HG02763 (cell line): Measurements from ENCODE around the gene RCOR1.
A peak's percentile ranks its signal among the peaks of the same experiment; 100 is the strongest.
"Not testable (repeated sequence)": the region's sequence is repeated elsewhere in the genome, so short reads cannot be mapped to it uniquely, and the experiment has no call there.

ENCODE experiments used
- ATAC-seq: cut with Tn5 transposase; IDR thresholded peaks from one replicate; pipeline ENCODE4 v1.9.1; 2021; ENCODE audit warnings: mild to moderate bottlenecking, moderate library complexity; ENCODE audit not compliant: unreplicated experiment

The RCOR1 gene

DNA sequence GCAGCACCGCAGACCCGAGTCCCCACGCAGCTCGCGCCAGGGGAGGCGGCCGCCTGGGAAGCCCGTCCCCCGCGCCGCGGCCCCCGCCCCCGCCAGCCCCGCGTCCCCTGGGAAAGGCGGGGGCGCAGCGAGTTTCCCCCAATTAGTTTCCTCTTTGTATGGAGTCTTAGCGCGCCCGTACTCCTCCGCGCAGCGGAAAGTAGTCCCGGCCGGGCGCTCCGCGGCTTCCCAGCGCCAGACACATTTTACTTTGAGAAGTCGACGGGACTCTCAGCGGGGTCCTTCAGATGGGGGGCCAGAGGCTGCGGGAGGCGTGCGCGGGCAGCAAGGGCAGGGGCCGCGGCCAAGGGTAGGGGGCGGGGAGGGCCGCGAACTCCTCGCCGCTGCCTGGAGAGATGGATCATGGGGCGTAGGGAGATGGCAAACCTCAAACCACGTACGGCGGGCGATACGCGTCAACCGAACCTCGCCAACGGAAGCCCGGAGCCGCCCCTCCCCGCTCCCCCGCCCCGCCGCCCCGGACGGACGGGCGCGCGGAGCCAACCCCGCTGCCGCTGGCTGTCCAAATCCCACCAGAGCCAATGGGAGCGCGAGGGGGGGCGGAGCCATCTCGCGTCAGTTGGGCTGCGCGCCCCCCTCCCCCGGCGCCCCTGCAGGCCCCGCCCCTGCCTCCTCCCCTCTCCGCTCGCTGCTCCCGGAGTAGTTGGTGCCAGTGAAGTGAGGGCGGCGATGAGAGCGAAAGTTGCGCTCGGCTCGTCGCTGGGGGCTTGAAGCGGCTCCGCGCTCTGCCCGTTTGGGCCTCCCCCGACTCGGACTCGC lies at the start of gene RCOR1:
TSS of gene RCOR1 (plus strand) at position 706 of the 819 bp plus-strand sequence. CDS start 238 bp downstream, outside the sequence.
- peak; percentile 67 for ATAC-seq

DNA sequence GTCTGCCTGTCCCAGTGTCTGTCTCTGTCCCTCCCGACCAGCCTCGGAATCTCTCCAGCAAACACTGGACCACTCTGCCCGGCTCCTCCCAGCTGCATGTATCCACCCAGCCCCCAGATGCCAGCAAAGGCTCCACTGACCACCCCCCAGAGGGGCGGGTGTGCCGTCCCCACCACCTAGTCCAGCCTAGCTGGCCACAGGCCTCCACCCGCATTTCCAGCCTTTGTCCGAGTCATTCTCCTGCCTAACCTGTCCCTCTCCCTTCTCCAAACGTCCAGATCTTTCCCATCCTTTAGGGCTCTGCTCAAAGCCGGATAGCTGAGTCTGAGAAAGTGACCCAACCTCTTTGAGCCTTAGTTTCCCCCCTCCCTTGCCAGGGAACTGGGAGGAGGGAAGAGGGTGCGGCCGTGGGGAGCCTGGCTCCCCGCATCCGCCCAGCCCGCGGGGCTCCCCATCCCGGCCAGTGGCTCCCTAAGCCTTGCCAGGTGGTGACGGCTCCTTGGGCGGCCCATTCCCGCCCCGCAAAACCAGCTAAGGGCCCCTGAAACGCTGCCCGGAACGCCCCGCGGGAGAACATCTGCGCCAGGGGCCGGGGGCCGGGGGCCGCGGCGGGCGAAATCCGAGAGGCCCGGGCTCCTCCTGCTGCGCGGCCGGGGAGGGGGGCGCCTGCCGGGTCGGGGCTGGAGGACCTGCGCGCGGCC lies 48.3 kb upstream of the RCOR1 start:
- no peak for ATAC-seq

DNA sequence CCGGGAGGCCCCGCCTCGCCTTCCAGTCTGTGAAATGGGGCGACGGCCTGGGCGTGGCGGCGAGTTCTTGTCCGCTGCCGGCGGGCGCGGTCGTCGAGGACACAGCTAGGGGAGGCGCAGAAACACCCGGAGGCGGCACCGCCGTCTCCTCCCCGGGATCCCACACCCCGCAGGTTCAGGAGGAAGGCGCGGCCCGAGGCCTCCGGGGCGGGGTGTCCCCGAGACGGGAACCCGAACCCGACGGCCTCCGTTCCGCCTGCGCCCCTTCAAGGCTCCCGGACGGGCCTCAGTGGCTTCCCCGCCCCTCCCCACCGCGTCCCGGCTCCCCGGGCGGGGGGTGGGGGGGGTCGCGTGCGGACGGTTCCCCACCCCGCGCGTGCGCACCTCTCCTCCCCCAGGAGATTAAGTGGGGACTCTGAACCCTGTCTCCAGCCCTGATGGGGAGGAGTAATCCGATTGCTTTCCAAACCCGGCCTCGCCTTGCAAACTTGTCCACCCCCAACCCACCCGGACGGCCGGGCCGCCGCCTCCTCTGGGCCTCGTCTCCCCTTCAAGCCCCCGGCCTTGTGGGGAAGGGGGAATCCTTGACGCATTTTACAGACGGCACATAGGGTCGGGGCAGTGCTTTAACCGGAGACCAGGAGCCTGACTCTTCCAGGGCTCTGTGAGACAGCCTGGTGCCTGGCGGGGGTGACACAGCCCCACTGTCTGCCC lies 47.5 kb upstream of the RCOR1 start:
- ATAC-seq: no peak

DNA sequence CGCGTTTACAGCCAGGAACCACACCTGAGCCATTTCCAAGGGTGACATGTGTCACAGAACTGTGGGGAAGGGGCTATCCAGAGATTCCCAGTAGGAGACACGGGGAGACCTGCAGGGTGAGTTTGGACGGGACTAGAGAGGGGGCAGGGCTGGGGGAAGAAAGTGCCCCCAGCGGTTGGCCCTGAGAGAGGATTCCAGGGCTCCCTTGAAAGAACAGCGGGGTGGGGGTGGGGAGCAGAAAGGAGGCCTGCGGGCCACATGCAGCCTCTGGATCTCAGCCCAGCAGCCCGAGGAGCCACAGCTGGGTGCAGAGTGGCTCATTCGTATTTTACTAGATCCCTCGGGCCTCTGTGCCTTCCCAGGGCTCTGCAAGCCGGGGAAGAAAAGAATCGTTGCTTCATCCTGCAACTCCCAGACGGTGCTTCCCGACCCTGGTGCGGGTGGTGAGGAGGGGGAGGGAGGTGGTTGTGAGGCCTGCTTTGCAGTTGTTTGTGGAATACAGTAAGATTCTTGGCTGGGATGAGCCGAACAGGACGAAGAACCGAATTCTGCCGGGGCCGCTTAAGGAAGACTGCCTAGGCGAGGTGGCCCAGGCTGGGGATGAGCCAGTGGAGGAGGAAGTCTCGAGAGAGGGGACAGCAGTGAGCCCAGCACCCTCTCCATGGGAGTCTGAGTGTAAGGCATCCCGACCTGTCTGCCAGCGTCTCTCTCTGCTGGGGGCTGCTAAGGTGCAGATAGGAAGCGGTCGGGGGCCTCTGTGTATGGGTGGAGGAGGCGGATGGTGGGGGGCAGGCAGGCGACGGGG lies 46.8 kb upstream of the RCOR1 start:
- no peak for ATAC-seq

DNA sequence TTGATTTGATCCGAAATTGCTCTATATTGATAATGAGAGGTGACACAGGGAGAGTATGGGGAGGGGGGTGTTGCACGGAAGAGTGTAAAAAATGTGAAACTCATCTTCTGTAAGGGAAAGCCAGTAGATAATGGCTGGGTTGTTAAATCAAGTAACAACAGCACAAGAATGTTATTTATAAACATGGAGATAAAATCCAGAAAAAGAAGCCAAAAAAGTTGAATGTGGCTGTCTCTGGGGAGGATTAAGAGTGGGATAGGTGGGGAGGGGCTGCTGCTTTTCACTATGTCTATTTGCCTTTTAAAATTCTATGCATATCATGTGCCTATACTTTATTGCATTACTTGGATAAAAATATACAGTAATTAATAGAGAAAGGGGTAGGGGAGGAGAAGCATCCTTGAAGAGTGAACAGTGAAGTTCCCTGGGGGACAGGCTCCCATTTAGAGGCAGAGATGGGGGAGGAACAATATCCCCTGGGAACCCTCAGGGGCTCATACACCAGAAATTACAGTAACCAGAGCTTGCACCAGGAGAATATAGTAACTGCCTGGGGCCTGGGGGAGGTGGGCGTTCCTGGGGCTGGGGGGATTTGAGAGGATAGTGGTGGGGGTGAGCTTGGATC lies 43.7 kb upstream of the RCOR1 start:
- no peak for ATAC-seq

DNA sequence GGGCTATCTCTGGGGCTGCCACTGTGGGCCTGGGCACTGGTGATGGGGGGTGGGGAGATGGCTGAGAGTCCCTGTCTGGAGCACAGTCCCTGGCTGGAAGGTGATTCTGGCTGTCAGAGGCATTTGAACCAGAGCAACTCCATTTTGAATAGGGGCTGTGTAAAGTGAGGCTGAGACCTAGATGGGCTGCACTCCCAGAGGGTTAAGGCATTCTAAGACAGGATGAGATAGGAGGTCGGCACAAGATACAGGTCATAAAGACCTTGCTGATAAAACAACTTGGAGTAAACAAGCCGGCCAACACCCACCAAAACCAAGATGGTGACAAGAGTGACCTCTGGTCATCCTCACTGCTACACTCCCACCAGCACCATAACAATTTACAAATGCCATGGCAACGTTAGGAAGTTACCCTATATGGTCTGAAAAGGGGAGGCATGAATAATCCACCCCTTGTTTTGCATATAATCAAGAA lies 41.5 kb upstream of the RCOR1 start:
- not testable (repeated sequence) for ATAC-seq

DNA sequence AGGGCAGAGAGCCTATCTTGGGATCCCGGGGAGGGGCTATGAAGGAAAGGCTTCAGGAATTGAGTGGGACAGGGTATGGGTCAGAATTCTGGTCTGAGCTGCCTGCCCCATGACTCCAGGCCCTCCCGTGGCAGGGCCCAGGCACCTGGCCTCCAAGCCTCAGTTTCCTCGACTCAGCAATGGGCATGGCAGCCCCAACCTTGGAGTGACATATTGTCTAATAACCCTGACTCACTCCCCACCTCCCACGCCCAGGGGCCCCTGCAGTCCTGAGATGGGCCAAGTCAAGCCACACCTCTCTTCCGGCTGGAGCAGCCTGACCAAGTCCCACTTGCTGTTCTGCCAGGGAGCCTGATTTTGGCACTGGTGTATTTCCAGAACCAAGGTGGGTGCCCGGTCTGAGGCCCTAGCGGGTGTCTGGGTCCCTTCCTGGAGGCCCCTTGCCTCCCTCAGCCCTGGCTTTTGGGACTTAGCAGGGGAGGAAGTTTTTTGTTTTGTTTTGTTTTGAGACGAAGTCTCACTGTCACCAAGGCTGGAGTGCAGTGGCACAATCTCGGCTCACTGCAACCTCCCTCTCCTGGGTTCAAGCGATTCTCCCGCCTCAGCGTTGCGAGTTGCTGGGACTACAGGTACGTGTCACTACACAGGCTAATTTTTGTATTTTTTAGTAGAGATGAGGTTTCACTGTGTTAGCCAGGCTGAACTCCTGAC lies 40.3 kb upstream of the RCOR1 start:
- no peak for ATAC-seq

DNA sequence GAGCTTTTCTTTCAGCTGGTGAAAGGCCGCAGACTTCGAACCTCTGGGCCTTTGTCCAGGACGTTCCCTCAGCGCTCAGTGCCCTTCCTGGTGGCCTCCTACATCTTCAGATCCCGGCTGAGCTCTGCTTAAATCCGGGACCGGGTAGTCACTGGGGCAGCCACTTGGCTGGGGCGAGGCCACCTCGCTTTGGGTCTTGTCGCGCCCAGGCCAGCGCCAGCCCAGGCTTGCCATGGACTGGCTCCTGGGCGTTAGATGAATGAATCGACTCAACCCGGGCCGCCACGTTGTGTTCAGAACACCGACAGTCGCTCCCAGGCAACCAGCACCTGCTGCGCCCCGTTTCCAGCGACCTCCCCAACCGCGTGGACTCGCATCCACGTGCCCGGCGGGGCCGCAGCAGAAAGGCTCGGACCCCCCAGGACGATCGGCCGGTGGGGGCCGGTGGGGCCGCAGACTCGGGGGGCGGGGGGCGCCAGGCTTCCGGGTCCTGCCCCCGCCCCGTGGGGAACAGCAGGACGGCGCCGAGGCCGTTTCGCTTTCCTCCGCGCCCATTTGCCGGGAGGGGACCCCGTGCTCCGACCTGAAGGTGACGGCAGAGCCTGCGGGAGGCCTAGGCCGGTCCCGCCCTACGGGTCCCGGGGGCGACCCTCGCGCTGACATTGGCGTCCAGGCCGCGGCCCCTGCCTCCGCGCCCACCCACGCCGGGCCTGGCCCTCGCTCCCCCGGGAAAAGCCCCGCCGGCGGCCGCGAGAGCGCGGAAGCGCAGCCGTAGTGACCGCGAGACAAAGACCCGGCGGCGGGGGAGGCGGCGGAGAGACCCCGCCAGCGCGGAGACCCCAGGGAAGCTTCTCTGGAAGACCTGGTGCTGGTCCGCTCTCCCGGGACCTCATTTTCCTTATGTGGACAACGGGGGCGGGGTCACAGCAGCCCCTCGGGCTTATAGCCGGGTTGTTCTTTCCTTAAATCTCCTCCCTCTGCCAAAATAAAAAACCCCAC lies 37.3 kb upstream of the RCOR1 start:
- peak; percentile 39 for ATAC-seq

DNA sequence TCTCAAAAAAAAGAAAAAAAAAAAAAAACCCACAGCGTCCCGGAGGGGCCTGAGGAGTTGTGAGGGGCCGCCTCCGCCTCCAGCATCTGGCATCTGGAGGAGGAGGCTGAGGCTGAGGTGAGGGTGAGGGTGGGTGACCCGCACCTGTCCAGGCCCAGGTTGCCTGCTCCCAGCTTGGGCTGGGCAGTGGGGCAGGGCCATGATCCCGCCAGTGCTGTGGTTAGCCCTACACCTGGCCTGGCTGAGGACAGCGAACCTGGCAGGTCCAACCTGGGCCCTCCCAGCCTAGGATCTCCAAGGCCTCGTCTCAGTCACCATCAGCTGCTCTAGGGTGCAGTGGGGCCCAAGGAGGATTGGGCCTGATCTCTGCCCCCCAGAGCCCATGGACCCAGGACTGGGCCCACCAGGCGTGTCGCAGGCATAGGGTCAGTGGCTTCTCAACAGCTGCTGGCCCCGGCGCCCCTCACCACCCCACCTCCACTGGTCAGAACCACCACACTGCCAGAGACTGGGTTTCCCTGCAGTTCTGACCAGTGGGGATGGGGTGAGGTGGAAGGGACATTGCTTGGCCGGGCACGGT lies 36.3 kb upstream of the RCOR1 start:
- no peak for ATAC-seq

DNA sequence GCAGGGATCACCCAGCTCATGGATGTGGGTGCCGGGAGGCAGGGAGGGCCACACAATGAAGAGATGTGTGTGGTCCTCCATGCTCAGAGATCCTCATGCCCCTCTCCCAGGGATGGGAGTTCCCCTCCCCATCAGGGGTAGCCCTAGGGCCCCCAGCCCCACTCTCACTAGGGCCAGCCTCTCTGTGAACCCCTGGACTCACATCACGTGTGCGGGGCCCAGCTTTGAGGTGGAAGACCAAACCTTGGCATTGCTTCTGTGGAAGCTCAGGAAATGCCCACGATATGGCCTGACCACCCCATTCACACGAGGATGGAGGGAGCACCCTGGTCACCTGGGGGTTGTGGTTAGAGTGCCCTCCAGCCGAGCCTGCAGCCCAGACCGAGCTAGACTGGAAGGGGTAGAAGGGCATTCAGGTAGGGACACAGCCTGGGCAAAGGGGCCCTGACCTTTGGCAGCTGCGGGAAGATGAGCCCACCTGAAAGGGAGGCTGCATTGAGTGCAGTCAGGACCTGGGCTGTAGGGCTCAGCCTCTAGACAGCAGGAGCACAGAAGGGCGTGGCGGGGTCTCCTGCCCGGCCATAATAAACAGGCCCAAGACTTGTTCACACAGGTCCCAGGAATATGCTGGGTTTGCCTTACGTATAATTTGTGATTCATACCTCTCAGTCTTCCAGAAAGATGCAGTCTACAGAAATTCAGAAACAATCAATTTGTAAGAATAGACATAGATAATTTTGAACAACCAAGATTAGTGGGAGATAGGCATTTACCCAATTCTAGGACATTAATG lies 34.8 kb upstream of the RCOR1 start:
- no peak for ATAC-seq

DNA sequence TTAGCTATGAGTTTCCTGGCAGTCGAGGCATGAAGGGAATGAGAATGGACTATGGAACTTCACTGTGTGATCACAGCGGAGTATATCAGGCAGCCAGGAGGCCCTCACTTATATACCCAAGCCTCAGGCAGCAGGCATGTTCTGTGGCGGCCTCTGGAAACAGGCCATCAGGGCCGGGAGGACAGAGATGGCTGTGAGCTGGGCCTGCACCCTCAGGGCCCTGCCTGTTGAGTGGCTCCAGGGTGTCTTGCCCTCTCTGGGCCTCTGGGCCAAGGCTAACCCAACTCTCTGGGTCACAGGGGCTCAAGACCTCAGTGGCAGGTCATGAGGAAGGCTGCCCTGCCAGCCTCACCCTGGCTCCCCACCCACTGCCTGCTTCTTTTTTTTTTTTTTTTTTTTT lies 33.9 kb upstream of the RCOR1 start:
- no peak for ATAC-seq

DNA sequence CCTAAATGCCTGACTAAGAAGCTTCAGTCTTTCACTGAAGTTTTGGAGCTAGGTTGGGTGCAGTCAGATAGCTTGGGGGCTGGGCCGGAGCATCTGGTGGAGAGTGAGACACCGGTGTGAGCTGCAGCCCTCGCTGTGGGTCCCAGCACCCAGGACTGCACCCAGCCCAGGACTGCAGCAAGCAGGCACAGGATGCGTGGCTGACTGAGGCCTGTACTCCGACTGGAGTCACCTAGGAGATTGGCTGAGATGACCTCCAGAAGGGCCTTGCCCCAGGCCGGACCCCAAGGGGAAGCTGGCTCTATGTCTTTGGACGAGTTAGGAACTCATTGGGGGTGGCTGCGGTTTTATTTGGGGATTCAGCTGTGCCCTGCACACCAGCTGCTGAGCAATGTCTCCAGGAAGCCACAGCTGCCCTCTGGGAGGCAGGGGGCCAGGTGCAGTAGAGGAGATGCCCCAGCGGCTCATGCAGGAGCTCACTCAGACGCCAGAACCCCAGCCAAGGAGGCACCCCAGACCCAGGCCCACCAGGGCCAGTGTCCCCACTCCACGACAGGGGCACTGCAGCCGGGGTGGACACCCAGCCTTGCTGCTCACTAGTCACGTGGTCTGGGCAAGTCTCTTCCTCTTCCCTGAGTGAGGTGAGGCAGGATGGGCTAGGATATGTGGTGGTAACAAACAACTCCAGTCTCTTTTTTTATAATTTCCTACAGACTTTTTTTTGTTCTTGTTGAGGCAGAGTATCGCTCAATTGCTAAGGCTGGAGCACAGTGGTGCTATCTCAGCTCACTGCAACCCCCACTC lies 31.8 kb upstream of the RCOR1 start:
- ATAC-seq: no peak

DNA sequence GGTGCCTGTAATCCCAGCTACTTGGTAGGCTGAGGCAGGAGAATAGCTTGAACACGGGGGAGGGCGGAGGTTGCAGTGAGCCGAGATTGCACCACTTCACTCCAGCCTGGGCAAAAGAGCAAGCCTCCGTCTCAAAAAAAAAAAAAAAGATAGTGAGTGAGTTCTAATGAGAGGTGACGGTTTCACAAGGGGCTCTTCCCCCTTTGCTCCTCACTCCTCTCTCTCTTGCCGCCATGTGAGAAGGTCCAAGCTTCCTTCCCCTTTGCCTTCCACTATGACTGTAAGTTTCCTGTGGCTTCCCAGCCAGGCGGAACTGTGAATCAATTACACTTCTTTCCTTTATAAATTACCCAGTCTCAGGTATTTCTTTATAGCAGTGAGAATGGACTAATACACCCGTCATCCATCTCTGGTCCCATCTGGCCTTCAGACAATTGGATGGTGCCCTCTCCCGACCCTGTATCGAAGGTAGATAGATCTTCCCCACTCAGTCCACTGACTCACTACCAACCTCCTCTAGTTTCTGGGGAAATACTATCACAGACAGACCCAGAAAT lies 27.0 kb upstream of the RCOR1 start:
- no peak for ATAC-seq

DNA sequence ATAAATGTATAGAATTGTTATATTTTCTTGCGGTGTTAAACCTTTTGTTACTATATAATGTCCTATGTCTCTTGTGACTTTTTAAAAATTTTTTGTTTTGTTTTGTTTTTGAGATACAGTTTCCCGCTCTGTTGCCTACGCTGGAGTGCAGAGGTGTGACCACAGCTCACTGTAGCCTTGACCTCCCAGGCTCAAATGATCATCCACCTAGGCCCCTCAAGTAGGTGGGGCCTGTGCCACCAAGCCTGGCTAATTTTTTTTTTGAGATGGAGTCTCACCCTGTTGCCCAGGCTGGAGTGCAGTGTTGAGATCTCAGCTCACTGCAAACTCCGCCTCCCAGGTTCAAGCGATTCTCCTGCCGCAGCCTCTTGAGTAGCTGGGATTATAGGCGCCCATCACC lies 26.5 kb upstream of the RCOR1 start:
- no peak for ATAC-seq

DNA sequence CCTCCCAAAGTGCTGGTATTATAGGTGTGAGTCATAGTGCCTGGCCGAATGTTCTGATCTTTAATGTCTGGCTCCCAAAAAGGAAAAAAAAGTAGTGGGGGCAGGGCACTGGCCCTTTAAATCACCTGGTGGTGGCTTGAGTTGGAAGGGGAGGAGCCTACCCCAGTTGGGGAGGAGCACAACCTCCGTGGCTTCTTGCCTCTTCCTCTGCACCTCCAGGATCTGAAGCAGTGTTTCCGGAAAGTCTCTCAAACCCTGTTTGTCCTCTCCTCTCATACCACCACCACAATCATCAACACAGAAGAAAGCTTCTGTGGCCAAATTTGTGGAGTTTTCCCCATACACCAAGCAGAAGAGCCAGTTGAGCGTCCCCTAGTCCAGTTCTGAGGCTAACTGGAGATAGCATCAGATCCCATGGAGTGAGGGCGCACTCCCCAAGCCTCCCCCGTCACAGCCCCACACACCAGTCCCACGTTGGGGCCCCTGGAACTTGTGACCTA lies 24.3 kb upstream of the RCOR1 start:
- ATAC-seq: no peak
